ENCODE data around the gene ST8SIA1.

Gene ST8SIA1

DNA sequence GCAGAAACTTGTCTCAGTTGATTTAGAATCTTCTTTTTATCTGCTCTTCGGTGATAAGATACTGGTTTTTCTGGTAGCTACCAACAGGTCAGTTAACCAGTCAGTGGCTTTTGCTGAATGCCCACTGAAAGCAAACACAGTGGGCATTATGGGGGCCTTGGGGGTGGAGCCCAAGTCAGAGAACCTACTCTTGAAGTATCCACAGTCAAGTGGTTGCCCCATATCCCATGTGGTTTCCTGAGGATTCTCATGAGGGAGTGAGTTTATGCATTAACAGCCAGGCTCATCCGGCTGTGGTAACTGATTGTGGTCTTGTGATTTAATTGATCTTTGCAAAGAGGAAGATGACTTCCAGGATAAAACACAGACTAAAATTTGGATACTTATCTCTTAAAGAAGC, 83.7 kb downstream of the ST8SIA1 start:
- ChIA-PET CTCF (interaction anchor here (1.1 kb wide), 1 partner anchor 29 kb away, joined by 3 read pairs; no protein-coding TSS in a partner anchor), POLR2A (no interaction called here)
- DNase-seq (ENCODE audit: extremely low spot score) = no peak
- TF ChIP-seq, protein P1, sequence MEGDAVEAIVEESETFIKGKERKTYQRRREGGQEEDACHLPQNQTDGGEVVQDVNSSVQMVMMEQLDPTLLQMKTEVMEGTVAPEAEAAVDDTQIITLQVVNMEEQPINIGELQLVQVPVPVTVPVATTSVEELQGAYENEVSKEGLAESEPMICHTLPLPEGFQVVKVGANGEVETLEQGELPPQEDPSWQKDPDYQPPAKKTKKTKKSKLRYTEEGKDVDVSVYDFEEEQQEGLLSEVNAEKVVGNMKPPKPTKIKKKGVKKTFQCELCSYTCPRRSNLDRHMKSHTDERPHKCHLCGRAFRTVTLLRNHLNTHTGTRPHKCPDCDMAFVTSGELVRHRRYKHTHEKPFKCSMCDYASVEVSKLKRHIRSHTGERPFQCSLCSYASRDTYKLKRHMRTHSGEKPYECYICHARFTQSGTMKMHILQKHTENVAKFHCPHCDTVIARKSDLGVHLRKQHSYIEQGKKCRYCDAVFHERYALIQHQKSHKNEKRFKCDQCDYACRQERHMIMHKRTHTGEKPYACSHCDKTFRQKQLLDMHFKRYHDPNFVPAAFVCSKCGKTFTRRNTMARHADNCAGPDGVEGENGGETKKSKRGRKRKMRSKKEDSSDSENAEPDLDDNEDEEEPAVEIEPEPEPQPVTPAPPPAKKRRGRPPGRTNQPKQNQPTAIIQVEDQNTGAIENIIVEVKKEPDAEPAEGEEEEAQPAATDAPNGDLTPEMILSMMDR (IDR thresholded peaks at IDR 0.05; ENCODE audit: control extremely low read depth, extremely low read depth, low read depth, missing control alignments) = no peak

DNA sequence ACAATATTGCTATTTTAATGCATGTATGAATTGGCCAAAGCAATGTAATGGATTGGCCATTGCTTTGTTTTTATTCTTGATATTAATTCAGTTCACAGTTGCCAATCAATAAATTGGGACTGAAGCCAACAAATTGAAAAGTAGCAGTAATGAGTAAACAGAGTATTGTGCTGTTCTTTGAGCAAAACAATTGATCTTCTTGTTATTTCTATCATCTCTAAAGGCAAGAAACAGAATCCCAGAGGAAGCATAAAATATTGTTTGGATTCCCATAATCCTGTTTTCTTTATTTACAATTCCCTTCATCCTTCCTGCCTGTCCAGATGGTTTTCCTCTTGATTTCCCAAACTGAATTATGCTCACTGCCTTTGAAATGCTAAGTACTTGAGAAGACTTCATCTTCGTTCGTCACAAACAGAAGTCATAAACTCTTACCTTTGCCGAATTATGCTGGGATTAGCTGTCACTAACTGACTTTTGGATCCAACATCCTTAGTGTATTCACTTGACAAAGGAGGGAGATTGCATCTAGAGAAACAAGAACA, 85.9 kb downstream of the ST8SIA1 start:
- DNase-seq (ENCODE audit: extremely low spot score) = no peak
- TF ChIP-seq, protein P1 (IDR thresholded peaks at IDR 0.05; ENCODE audit: control extremely low read depth, extremely low read depth, low read depth, missing control alignments) = no peak
- ChIA-PET CTCF (no interaction called here), POLR2A (no interaction called here)

DNA sequence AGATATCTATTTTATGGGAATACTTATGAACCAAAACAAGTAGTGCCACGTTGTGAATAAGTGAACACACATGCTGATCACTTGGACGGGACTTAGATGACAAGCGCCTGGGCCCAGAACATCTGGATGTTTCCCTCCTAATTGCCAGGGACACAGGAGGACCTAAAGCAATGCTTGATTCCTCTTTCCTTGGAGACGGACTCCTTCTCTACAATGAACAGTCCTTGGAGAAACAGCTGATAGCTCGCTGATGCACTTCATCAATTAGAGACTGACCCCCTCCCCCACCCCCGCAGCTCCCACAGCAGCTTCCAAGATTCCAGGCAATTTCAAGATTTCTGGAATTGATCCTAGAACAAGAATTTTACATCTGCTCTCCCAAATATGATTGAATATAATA, 86.4 kb downstream of the ST8SIA1 start:
- CTCF ChIA-PET = no interaction called here
- TF ChIP-seq, protein P1 (IDR thresholded peaks at IDR 0.05; ENCODE audit: control extremely low read depth, extremely low read depth, low read depth, missing control alignments) = no peak
- POLR2A ChIA-PET = no interaction called here
- DNase-seq (ENCODE audit: extremely low spot score) = no peak

DNA sequence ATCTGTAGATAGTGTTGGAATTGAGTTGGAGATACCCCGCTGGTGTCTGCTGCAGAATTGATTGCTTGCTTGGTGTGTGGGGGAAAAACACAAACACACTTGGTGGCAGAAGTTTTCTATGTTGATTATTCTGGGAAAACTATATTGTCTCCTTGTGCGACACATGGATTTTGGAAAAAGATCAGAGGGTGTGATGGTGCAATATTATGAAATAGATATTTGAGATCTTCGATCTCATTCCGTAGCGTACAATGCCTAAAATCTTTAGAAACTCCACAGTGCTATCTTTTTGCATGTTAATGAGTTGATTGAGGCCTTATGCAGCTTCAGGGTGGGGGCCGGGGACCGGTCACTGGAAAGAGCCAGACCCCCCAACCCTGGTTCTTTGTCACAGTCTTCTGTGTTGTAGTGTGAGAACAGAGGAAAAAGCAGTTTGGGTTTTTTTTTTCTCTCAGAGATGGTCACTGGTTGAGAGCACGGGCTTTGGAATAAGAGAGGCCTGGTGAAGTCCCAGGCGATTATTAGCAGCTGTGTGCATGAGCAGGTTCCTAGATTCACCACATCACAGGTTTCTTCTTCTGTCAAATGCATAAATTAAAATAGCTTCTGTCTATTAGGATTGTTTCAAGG, 88.2 kb downstream of the ST8SIA1 start:
- CTCF ChIA-PET = interaction anchor here (1.3 kb wide), 1 partner anchor 11 kb away, joined by 3 read pairs; no protein-coding TSS in a partner anchor

DNA sequence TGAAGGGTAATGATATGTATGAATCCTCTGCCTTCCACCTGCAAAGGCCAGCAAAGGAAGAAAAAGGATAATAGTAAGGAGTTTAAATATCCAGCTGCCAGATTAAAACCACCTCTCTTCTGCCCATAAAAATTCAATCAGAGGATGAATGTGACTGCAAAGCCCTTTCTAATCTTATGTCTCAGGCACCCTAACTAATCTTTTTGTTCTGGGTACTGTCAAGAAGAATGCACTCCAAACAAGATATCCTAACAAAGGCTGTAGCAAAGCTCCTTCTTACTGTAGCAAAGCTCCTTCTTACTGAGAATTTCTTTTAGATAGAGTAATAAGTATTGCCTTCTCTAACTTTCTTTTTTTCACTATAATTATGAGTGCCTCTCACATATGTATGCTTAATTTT, 91.8 kb downstream of the ST8SIA1 start:
- DNase-seq (ENCODE audit: extremely low spot score) = no peak
- ChIA-PET POLR2A (no interaction called here), CTCF (no interaction called here)
- TF ChIP-seq, protein P1 (IDR thresholded peaks at IDR 0.05; ENCODE audit: control extremely low read depth, extremely low read depth, low read depth, missing control alignments) = no peak

More for the DNA sequence above, 88.2 kb downstream of the ST8SIA1 start:
- POLR2A ChIA-PET = no interaction called here
- TF ChIP-seq, protein P1 (IDR thresholded peaks at IDR 0.05; ENCODE audit: control extremely low read depth, extremely low read depth, low read depth, missing control alignments) = no peak
- DNase-seq (ENCODE audit: extremely low spot score) = no peak

DNA sequence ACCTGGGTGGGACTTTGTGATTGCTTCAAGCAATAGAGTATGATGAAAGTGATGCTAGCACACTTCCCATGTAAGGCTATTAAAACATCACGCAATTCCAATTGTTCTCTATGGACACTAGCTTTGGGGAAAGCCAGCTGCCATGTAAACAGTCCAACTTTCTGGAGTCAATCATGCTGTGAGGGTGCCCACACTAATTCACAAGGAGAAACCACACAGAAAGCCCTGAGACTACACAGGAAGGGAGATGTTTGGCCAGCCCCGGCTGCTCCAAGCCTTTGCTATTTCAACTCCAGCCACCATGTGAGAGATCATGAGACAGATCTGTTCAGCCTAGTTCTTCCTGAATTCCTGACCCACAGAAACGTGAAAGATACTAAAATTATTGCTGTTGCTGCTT, 96.3 kb downstream of the ST8SIA1 start:
- POLR2A ChIA-PET = no interaction called here
- DNase-seq (ENCODE audit: extremely low spot score) = no peak
- TF ChIP-seq, protein P1 (IDR thresholded peaks at IDR 0.05; ENCODE audit: control extremely low read depth, extremely low read depth, low read depth, missing control alignments) = no peak
- CTCF ChIA-PET = interaction anchor here (1.5 kb wide), 1 partner anchor 11 kb away, joined by 3 read pairs; no protein-coding TSS in a partner anchor
